Measurements from ENCODE around the gene RPN1.

Gene RPN1

DNA sequence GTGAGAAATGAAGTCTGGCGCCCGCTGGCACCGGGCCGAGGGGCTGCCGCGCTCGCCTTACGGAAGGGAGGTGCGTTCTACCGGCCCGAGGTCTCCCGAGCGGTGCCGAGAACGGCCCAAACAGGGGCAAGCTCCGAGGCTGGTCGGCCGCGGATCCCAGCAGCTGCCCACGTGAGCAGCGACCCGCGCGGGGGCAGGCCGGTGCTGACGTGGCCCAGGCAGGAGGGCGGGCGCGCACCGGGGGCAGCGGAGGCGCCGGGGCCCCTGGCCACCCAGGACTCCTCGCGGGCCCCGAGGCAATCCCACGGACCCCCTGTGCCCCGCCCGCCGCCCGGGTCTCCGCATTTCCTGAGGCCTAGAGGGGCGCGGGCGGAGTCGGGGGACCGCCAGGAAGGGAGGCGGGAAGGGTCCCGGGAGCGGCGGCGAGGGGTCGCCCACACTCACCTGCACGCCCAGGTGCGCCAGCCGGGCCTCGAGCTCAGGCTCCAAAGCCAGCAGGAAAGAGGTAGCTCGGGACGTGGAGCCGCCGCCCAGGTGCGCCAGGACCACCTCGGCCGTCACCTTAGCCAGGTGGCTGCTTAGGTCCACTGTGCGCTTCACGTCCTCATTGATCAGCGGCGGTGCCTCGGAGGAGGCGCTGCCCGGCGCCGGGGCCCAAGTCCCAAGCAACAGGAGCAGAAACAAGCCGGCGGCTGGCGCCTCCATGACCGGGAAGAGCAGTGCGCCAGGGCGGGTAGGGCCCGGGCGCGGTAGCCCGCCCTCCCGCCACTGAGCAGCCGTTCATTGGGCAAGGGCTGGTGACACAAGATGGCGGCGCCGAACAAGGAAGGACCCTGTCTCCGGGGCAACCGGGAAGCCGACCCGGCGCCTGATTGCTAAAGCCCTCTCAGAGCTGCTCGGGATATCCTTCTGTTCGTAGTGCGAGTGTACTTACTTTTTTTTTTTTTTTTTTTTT, at the start of gene RPN1:
RPN1 (minus strand) TSS at position 723 of the 955 bp plus-strand sequence; CDS start at position 705, 18 bp downstream.
- TF ChIP-seq, protein P1, sequence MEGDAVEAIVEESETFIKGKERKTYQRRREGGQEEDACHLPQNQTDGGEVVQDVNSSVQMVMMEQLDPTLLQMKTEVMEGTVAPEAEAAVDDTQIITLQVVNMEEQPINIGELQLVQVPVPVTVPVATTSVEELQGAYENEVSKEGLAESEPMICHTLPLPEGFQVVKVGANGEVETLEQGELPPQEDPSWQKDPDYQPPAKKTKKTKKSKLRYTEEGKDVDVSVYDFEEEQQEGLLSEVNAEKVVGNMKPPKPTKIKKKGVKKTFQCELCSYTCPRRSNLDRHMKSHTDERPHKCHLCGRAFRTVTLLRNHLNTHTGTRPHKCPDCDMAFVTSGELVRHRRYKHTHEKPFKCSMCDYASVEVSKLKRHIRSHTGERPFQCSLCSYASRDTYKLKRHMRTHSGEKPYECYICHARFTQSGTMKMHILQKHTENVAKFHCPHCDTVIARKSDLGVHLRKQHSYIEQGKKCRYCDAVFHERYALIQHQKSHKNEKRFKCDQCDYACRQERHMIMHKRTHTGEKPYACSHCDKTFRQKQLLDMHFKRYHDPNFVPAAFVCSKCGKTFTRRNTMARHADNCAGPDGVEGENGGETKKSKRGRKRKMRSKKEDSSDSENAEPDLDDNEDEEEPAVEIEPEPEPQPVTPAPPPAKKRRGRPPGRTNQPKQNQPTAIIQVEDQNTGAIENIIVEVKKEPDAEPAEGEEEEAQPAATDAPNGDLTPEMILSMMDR (IDR thresholded peaks at IDR 0.05; ENCODE audit: low read length, missing control alignments): no peak
- H3K4me3 ChIP-seq (replicated peaks; ENCODE audit: low read depth, low read length): peak within 1 kb of the TSS; percentile 99
- peak; percentile 97 for DNase-seq (ENCODE audit: low read depth)

DNA sequence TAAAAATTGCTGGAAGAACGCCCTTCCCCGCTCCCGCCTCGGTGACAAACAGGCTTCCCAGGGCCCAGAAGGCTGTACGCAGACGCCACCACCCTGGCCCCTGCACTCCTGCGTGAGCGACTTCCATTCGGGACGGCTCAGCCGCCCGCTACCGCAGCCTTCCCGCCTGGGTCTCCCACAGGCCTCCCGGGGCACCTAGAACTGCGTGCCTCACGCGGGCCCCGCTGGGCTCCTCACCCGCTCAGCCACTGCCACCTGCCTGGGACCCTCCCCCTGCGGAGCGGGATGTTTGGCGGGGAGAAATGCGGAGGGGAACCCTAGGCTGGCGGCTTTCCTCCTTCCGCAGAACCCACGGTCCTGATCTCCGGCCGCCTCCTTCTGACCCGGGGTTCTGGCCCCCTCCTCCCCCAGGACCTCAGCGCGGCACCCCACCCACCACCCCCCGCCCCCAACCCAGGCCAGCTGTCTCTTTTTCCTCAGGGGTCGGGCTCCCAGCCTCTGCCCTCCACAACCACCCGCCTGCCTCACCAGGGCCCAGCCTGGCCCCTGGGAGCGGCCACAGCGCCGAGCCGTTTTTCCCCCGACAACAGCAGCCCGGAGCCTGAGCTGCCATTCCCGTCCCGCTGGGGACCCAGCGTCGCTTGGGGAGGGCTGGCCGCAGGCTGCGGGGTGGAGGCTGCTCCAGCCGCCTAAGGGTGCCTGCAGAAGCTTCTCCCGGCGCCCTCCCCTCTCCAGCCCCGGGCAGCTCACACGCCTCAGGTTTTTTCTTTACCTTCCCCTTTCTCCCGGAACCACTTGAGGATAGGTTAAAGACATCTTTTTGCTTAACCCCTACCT, 47.8 kb upstream of the RPN1 start:
- TF ChIP-seq, protein P1 (IDR thresholded peaks at IDR 0.05; ENCODE audit: low read length, missing control alignments): no peak
- DNase-seq (ENCODE audit: low read depth): peak; percentile 18
- H3K4me3 ChIP-seq (replicated peaks; ENCODE audit: low read depth, low read length): peak overlapping the region; percentile 47

- DNase-seq (ENCODE audit: low read depth): no peak
- TF ChIP-seq, protein P1 (IDR thresholded peaks at IDR 0.05; ENCODE audit: low read length, missing control alignments): no peak
- no peak overlapping the region for H3K4me3 ChIP-seq (replicated peaks; ENCODE audit: low read depth, low read length)
Measured at GRCh38 chr3:128697341-128697740, 46.7 kb upstream of the RPN1 start.

DNA sequence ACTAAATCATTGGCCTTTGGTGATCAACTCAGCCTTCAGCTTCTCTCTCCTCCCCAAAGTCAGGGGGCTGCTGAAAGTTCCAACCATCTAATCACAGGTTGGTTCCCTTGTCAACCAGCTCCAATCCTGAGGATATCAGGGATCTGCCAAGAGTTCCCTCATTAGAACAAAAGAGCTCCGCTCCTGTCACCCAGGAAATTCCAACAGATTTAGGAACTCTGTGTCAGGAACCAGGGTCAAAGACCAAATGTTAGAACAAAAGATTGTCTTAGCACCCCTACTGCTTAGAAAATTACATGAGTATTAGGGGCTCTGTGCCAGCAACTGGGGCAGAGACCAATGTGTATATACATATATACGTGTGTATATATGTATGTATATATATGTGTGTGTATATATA, 43.1 kb upstream of the RPN1 start:
- H3K4me3 ChIP-seq (replicated peaks; ENCODE audit: low read depth, low read length): no peak overlapping the region
- TF ChIP-seq, protein P1 (IDR thresholded peaks at IDR 0.05; ENCODE audit: low read length, missing control alignments): no peak
- DNase-seq (ENCODE audit: low read depth): no peak

DNA sequence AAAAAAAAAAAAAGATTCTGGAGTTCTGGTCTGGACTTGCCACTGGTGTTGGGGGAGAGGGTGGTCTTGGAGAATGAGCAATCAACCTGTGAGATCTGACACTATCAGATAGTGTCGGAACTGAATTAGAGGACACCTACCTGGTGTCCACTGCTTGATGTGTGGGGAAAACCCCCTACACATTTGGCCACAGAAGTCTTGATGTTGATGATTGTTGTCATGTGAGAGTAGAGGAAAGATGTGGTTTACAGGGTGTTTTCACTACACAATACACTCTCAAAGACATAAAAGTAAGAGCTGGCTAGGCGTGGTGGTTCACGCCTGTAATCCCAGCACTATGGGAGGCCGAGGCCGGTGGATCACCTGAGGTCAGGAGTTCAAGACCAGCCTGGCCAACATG, 38.4 kb upstream of the RPN1 start:
- H3K4me3 ChIP-seq (replicated peaks; ENCODE audit: low read depth, low read length): no peak overlapping the region
- TF ChIP-seq, protein P1 (IDR thresholded peaks at IDR 0.05; ENCODE audit: low read length, missing control alignments): no peak
- DNase-seq (ENCODE audit: low read depth): no peak

GRCh38 chr3:128686465-128686864, 35.8 kb upstream of the RPN1 start:
- no peak for DNase-seq (ENCODE audit: low read depth)
- TF ChIP-seq, protein P1 (IDR thresholded peaks at IDR 0.05; ENCODE audit: low read length, missing control alignments): no peak
- no peak overlapping the region for H3K4me3 ChIP-seq (replicated peaks; ENCODE audit: low read depth, low read length)
